HG03066 (cell line): ENCODE data around the gene ISX.

Source experiments
- ATAC-seq: cut with Tn5 transposase; IDR thresholded peaks from one replicate; pipeline ENCODE4 v1.9.1; 2021; ENCODE audit warnings: low read depth; ENCODE audit not compliant: unreplicated experiment

The ISX gene

DNA sequence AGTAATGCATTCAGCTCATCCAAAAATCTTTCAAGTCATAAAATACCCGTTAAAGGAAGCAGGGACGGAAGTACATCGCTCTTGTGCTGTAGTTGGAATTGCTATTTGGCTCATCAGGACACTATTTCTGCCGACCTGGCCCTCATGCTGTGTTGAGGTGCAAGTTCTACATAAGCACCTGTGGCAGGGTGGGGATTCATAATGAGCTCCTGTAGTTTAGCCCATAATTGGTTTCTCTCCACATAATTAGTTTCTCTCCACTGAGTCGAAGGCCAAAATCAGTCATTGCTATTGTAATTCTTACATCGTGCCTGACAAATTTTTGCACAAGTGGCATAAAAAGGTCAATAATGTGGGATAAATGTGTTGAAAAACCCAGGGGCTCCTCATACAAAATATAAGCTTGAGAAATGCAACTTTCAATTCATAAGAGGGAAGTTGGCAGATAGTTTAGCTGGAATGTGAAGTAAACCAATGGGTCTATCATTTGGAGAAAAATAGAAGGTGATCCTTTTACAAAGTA lies 14.9 kb upstream of the ISX start:
- ATAC-seq, result no peak

DNA sequence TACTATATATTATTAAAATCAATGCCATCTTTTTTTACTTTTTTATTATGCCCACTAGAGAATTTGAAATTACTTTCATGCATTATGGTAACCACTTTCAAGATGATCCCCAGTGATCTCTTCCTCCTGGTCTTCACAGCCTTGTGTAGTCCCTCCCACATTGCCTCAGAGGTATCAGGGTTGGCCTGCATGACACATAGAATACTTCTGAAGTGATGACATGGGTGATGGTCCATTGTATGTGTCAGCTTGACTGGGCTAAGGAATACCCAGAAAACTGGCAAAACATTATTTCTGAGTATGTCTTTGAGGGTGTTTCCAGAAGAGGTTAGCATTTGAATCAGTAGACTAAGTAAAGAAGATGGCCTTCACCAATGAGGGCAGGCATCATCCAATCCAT lies 14.2 kb upstream of the ISX start:
- no peak for ATAC-seq

DNA sequence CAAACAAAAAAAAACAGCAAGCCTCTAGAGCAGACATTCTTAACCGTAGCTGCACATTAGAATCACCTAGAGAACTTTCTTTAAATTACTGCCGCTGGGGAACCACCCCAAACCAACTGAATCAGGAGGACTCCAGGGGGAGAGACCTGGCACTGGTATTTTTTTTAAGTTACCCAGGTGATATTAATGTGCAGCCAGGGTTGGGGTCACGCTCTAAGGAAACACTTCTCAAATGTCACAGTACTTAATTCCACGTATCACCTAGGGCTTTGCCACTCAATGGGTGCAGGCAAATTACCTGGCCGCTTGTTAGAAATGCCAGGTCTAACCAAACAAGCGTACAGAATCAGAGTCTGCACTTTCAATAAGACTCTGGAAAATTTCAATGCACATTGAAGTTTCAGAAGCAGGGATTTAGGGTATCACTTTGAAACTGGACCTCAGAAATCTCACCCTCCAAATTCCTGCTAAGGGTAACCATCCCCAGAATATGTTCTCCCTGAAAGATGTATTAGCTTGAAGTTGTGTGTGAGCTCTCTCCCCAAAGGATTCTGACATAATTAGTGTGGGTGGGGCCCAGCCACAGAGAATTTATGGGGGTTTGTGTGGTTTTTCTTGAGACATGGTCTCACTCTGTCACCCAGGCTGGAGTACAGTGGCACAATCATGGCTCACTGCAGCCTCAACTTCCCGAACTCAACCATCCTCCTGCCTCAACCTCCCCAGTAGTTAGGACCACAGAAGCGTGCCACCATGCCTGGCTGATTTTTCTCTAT lies 12.7 kb upstream of the ISX start:
- no peak for ATAC-seq

DNA sequence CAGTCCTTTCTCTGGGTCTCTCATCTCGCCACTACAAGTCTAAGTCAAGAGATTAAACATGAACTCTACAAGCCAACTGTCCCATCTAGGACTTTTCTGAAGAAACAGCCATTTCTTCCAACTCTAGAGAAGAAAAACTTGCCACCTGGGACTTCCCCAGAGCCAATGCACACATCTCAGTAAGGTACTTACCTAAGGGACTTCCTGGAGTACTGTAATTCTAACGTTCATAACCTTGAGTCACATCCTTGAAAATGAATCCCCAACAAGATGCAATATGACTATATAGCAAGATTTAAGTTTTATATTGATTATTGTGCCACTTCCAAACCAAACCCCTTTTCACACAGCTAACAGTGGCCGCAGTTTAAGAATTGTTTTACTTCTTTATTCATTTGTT lies 11.9 kb upstream of the ISX start:
- ATAC-seq, result no peak

DNA sequence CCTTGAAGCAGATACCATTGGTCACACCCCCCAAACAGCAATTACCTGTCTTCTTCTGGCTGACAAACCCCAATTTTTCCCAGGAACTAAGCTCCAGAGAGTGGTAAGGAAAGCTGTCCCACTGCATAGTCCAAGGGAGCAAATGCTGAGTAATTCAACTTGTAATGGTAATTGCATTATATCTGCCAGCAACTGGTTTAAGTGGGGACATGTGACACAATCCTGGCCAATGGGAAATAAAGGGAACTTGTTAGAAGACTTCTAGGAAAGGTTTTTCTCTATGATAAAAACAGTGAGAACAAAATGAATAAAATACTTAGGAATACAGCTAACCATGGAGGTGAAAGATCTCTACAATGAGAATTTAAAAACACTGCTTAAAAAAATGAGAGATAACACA lies 9.5 kb upstream of the ISX start:
- ATAC-seq, result no peak

DNA sequence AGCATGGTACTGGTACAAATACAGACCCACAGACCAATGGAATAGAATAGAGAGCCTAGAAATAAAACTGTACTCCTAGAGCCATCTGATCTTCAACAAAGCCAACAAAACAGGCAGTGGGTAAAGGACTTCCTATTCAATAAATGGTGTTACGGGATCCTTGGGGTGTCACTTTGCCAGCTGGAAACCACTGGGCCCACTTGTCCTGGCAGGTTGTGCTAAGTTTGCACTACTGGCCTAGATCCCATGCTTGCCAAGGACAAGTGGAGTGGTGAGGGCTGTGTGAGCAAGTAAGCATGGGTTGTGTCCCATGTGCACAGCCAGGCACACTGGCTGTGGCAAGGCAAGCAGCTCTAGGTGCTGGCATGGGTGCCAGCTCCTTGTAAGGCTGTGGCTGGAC lies 8.8 kb upstream of the ISX start:
- ATAC-seq, result no peak

DNA sequence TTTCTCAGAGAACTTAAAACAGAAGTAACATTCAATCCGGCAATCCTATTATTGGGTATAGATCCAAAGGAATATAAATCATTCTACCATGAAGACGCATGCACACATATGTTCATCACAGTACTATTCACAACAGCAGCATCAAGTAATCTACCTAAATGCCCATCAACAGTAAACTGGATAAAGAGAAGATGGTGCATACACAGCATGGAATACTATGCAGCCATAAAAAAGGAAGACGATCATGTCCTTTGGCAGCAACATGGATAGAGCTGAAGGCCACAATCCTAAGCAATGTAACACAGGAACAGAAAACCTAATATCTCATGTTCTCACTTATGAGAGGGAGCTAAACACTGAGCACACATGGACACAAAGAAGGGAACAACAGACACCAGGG lies 6.3 kb upstream of the ISX start:
- ATAC-seq, result no peak

DNA sequence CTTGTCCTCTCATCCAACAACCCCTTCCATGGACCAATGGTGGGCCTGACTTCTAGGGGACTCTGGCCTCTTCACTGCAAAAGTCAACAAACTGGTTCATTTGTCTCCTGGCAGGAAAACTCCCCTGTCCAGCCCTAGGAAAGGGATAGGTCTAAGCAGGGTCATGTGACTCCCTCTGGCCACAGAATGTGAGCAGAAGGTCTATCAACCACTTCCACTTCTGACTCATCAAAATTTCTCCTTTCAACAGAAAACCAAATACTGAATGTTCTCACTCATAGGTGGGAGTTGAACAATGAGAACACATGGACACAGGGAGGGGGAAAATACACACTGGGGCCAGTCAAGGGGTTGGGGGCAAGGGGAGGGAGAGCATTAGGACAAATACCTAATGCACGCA lies 1.3 kb upstream of the ISX start:
- no peak for ATAC-seq

DNA sequence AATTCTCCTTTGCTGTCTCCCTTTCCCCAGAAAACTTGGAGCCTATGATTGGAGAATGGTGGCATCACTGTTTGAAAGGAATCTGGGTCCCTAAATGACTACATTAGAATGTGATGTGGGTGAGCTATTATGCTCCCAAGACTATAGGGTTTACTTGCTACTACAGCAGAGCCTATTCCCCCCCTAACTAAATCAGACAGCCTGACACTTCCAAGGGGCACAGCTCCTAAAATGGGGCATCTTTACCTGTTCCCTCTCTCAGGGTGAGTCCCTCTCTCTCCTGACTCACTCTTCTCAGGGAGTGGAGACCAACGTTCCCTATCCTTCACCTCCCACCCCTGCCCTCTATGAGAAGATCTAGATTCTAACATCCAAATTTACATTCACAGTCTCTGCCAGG lies 775 bp upstream of the ISX start:
- no peak for ATAC-seq

DNA sequence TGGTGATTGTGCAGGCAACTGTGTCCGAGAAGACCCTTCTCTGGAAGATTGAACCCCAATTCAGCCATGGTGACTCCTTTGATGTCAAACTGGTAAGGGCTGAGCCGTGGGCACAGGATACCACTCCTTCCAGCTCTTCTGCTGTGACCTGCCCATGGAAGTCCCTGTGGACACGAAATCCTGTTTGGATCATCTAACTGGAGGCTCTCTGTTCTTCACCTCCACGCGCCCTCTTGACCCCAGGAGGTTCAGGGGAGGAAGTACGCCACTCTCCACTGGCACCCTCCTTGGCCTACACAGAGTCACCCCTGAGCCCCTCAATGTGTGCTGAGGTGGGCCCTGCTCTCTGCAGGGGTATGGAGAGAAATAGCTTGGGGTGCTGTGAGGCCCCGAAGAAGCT lies 810 bp downstream of the ISX start:
- ATAC-seq, result no peak

DNA sequence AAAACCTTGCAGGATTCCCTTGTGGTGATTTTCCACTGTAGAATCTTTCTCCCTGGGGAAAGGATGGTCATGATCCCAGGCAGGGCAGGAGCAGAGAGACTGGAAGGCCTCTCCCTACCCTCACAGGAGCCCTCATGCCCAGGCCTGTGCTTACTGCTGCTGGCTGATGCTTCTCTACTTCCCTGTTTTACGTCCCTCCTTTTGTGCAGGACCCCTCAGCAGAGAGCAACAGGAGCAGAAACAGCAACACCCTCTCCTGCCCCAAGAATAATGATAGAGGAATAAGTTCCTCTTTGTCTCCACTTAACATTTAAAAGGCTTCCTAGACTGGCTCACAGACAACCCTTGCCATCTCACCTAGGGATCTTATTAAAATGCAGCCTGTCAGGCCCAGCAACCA lies 3.6 kb downstream of the ISX start:
- no peak for ATAC-seq

DNA sequence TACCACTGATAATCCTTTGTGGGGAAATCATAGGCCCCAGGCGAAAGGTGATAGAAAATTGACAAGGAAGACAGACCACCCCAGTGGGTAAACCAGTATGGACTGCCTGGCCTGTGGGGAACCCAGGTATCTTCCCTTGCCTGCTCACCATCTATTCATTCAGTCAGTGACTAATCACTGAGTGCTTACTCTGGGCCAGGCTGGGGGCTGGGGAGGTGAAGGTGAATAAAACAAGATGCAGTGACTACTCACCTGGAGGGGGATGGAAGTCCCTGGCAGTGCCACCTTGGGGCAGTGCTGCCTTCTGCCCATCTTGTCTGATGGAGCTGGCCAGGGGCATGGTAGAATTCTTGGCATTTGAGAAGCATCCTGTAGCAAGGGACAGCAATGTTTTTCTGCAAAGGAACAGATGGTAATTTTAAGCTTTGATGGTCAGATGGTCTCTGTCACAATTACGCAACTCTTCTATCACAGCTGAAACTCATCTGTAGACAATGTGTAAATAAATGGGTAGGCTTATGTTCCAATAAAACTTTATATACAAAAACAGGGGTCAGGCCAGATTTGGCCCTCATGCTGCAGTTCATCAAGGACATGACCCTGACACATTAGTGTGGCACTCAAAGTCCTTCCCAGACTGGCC lies 4.6 kb downstream of the ISX start:
- ATAC-seq, result no peak

DNA sequence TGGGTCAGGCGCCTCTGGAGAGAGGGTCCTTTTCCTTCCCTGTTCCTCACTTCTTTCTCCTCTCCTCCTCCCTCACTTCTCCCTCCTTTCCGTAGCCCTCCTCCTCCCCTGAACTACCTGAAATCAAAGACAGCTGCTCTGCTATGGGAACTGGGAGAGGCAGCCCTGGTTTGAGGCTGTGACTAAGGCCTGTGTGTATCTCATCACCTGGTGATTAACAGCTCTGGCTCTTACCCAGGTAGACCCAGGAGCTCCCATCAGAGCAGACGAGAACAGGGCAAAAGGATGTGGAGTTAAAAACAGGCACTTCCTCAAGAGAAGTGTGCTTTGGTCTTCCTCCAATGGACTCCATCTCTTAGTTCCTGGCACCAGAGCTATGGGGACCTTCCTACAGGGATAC lies 5.8 kb downstream of the ISX start:
- no peak for ATAC-seq

DNA sequence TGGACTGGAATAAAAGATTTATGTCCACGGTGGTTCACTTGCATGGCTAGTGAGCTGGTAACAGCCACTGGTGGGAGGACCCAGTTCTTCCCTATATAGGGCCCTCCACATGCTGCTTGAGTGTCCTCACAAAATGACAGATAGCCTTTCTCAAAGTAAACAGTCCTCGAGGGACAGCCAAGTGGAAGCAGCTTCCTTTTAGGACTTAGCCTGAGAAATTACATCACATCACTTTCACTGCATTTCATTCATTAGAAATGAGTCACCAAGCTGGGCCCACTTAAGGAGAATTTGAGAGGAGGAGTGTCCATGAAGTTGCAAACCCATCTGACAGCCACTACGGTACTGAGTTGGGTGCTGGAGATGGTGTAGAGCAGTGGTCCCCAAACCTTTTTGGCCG lies 7.0 kb downstream of the ISX start:
- ATAC-seq, result no peak

DNA sequence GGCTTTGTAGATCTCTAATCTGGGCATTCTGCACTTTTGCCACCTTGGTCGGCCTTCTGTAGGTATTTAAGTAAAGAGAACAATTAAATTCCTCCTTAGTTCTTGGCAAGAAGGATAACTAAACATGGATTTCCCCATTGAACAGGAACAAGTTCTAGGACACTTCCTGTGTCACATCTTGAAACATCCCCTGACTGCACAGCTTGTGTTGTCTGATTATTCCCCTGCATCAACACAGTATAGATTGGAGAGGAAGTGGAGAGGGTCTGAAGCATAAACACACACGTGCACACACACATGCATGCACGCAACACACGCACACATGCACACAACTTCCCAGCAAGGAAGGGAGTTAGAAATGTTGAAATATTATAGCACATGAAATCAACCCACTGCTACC lies 8.6 kb downstream of the ISX start:
- no peak for ATAC-seq

DNA sequence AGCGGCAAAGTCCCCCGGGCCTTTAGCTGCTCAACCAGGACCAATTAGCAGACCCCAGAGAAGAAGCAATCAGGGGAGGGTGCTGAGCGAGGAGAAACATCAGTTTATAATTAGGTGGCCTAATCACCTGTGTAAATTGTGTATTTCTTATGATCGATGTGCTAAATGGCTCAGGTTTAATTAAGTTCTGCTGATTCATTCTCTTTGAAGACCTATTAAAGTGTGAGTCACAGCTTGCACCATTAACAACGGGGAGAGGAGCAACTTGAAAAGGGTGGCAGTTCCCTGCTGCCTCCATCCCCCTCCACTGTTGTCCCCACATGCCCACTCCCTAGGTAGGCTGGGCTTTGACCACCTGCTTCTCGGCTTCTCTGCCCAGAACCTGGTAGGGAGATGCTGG lies 10.7 kb downstream of the ISX start:
- ATAC-seq, result no peak

DNA sequence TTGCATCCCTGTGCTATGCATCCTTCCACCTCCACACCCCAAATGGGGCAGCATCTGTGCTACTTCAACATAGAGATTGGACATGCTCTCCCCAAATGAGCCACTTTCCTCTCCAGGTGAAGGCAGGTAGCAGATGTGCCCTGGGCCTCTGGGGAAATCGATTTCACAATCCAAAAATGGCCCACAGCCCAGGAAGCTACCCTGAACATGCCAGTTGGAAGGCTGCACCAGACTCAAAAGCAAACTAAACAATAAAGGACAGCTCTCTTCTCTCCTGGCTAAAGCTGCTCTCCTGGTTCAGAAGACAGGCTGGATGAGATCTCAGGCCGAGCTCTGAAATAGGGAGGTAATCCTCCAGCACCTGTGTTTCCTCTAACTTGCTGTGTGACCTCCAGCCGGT lies 19.7 kb downstream of the ISX start:
- no peak for ATAC-seq

DNA sequence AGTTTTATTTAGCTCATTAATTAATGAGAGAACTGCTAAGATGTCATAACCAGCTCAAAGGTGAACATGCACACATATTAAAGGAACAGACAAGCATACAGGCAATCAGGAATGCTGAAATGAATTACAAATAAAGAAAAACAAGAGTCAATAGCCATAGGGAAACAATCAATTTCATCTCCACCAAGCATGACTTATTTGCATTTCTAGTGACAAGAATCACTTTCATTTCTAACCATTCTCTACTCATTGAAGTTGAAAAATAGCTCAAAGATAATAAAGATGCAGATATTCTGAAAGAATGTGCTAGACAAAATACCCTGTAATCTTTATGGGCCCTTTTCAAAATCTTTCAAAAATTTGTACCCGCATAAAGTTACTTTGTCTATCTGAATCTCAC lies 23.2 kb downstream of the ISX start:
- no peak for ATAC-seq

DNA sequence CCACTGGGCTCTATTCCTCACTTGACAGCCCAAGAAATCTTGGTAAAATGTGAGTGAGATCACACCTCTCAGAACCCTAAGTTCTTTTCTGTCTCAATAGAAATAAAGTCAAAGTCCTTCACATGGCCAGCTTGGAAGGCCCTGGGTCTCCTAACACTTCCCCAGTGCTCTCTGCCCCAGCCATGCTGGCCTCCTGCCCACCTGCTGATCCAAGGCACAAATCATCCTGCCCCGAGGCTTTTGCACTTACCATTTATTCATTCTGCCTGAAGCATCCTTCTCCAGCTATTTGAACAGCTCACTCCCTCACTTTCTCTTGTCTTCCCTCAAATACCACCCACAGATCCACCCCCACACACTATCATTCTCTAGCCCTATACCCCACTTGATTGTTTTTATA lies 26.4 kb downstream of the ISX start:
- ATAC-seq, result no peak

DNA sequence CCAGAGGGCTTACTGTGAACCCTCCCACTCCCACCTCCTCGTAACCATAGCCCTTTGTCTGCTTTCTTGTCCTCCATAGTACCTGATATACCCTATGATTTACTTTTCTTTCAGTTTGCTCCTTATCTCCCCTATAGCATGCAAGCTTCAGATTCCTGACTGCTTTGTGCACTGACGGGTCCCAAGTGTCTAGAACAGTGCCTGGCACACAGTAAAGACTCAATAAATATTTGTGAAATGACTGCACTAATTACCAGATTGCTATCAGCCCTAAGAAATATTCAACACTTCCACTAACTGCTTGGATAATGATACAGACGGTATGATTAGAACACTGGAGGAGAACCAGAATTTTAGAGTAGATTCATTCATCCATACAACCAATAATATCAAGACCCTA lies 33.0 kb downstream of the ISX start:
- ATAC-seq, result no peak

DNA sequence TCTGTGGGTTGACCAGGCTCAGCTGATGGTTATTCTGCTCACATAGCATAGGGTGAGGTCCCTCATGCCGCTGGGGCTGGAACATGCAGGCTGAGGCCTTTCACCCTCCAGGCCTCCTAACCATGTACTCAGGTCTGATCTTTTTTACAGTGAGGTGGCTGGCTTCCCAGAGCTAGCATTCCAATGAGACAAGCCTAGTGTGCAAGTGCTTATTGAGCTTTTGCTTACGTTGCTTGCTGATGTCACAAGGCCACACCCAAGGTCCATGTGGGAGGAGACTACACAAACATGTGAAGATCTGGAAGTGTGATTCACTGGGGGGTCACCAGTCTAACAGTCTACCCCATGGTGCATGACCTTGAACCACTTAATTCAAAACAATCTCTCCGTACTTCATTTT lies 33.9 kb downstream of the ISX start:
- ATAC-seq, result no peak

DNA sequence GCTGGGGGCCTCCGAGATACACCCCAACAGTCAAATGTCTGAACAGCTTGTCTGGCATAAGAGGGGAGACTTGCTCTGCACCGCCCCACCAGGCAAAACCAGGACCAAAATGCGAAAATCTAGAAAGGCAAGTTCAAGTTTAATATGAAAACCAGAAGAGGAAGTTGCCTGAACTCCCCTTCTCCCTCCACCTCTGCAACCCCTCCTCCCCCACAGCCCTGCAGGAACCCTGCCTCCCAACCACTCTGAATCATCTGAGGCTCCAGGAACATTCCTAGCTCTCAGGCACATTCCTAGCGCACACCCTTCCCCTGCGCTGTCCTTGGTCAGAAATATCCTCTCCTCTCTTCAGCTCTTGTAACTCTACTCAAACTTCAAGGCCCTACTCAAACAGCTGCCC lies 36.7 kb downstream of the ISX start:
- ATAC-seq, result no peak
